ENCODE results near the gene BMF.
"Not testable (repeated sequence)": the region's sequence is repeated elsewhere in the genome, so short reads cannot be mapped to it uniquely, and the experiment has no call there.

Gene BMF

GRCh38 chr15:40108855-40109735 lies at the start of gene BMF:
TSS of gene BMF (minus strand) at chr15:40108879. CDS start at chr15:40106086, 2,793 bp downstream.
- peak; percentile 96 for DNase-seq (ENCODE audit: low read depth)

GRCh38 chr15:40157778-40158447 lies 49.2 kb upstream of the BMF start:
- DNase-seq (ENCODE audit: low read depth): no peak

DNA sequence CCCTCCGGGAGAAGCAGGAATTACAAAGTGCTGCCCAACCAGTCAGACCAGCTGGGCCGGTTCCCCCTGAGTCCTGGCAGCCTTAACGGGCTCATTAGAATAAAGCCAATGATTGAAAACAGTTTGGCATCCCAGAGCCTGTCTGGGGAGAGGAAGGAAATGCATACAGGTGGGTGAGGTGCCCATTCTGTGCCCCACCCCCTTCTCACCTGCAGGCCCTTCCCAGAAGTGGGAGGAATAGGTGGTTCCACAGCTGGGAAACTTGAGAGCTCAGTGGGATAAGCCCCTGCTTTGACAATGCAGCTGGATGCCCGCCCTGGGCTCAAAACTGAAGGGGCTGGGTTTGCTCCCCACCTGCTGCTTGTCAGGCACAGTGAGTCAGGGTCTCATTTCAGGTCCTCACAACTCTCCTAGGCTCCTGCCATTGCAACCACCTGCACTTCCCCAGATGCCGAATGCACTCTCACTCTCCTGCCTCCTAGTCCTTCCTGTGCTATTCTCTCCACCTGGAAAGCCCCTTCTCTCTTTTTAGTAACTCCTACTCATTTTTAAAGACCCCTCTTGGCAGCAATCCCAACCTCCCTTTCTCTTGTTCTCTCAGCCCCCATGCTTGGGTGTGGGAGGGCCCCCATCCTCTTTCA lies 46.7 kb upstream of the BMF start:
- DNase-seq (ENCODE audit: low read depth): no peak

- not testable (repeated sequence) for DNase-seq (ENCODE audit: low read depth)
These were observed 46.1 kb upstream of the BMF start for GRCh38 chr15:40154821-40155220.

GRCh38 chr15:40151991-40152390 lies 43.3 kb upstream of the BMF start:
- DNase-seq (ENCODE audit: low read depth): no peak

- DNase-seq (ENCODE audit: low read depth): no peak
These were observed 42.8 kb upstream of the BMF start for GRCh38 chr15:40151499-40151898.

DNA sequence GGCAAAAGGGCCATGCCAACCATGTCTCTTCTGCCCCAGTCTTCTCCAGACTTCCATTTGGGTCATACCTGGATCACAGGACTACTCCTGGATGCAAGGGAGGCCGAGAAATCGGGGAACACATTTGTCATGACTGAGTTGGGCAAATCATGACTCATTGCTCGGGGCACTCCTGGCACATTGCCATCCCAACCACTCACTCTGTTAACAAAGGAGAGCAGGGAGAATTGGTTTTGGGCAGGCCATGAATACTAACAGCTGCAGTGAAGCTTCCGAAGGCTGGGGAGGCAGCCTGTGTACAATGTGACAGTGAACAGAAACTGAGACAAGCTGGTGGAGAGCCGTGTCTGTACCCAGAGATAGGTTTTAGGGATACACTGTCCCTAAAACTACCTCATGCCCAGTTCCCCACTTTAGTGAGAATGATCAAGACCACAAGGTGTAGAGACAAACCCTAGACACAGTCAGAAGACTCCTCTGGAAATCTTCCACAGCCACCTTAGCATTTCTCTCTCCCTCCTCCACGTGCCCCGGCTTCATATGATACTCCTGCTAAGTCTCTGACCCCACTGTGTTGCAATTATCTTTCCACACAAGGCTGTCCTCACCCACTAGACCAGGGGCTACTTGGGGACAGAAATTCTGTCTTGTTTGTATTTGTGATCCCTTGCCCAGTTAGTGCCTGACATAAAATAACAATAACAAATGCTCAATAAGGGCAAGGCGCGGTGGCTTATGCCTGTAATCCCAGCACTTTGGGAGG lies 41.7 kb upstream of the BMF start:
- DNase-seq (ENCODE audit: low read depth): no peak

- no peak for DNase-seq (ENCODE audit: low read depth)
These were observed 40.7 kb upstream of the BMF start for GRCh38 chr15:40149339-40149738.

DNA sequence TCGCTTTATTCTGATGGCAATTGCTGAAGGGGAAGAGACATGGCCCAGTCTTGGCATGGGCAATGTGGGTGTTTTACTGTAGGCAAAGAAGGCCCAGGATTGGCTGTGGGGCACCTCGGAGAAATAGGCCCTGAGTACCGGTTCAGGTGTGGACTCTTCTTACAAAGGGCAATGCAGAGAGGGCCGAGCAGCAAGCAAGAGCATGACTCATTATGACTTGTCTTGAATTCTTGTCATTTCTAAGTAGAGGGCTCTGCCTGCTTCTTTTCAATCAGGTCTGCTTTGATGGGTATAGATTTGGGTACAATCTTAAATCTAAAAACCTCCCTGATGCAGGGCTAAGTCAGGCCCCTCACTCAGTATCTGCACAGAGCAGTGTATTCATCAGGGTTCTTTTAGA lies 37.4 kb upstream of the BMF start:
- DNase-seq (ENCODE audit: low read depth): no peak

- no peak for DNase-seq (ENCODE audit: low read depth)
These were observed 33.7 kb upstream of the BMF start for GRCh38 chr15:40142428-40142827.

DNA sequence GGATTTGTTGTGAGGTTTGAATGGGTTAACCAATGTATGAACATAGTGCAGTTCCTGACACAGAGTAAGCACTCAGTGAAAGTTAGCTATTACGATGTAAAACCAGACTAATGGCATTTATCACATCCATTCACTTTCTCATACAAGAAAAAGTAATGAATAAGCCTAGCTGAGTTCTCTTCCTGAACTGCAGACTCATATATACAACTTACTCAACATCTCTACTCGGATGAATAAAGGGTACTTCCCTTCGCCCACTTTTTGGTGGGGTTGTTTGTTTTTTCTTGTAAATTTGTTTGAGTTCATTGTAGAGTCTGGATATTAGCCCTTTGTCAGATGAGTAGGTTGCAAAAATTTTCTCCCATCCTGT lies 29.5 kb upstream of the BMF start:
- DNase-seq (ENCODE audit: low read depth): not testable (repeated sequence)

- DNase-seq (ENCODE audit: low read depth): no peak
These were observed 28.9 kb upstream of the BMF start for GRCh38 chr15:40137303-40138200.

DNA sequence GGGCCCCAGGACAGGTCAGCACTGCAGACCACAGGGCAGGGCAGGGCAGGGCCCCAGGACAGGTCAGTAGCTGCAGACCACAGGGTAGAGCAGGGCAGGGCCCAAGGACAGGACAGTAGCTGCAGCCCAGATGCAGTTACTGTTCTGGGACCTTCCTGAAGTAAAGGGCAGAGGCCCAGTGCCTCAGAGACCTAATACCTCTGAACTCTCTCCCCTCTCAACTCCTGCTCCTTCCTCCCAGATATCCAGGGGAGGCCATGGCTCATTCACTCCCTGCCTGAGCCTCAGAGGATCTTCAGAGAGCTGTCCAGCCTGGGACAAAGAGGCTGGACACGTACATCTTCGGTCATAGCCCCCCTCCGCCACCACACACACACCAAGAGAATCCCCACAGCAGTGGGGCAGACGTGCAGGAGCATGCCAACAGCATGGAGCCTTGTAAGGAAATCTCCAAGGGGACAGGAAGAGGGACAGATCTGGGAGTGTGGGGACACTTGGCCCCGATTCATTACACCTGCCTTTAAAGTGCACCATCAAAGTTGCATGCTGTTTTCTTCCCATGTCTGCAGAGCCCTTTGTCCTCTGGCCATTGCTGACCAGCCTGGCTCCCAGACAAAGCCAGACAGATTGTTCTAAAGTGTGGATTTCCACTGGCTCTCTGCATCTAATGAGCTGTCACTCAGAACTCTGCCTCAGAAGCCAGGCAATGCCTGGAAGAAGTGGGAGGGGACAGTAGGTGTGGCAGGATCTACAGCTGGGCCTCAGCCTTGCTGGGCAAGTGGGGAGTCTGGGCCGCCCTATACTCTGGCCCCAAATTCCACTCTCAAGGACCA lies 28.0 kb upstream of the BMF start:
- no peak for DNase-seq (ENCODE audit: low read depth)

DNA sequence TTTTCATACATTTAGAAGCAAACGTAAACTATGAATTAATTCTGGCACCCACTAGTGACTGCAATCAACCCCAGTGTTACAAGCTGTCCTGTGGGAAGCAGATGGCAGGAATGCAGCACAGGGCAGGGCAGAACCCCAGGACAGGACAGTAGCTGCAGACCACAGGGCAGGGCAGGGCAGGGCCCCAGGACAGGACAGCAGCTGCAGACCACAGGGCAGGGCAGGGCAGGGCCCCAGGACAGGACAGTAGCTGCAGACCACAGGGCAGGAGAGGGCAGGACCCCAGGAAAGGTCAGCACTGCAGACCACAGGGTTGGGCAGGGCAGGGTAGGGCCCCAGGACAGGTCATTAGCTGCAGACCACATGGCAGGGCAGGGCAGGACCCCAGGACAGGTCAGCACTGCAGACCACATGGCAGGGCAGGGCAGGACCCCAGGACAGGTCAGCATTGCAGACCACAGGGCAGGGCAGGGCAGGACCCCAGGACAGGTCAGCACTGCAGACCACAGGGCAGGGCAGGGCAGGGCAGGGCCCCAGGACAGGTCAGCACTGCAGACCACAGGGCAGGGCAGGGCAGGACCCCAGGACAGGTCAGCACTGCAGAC lies 27.3 kb upstream of the BMF start:
- DNase-seq (ENCODE audit: low read depth): not testable (repeated sequence)

DNA sequence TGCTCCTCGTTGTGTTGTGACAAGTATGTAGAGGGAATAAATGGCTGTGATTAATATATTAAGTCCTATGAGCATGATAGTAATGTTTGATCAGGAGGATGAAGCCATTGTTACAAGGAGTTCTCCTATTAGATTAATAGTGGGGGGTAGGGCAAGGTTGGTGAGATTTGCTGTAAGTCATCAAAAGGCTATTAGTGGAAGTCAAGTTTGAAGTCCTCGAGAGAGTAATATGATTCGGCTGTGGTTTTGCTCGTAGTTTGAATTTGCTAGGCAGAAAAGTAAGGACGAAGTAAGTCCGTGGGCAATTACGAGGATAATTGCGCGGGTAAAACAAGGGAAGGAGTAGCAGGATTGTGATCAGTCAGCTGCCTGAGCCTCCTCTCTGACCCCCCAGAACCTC lies 26.2 kb upstream of the BMF start:
- no peak for DNase-seq (ENCODE audit: low read depth)

DNA sequence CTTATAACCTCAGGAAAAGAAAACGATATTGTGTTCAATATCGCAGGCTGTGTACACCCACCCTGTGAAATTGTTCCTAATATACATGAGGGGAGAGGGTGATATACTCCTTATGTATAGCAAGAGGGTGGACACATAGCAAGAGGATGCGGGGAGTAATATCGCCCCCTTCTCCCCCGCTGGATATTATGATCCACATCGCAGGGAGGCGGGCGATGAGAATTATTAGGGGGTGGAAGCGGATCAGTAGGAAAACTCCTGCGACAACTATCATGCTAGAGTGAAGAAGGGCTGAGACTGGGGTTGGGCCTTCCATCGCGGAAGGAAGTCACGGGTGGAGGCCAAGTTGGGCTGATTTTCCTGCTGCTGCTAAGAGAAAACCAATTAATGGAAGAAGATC lies 24.9 kb upstream of the BMF start:
- no peak for DNase-seq (ENCODE audit: low read depth)

- DNase-seq (ENCODE audit: low read depth): no peak
These were observed 22.3 kb upstream of the BMF start for GRCh38 chr15:40130799-40131502.

- no peak for DNase-seq (ENCODE audit: low read depth)
These were observed 21.4 kb upstream of the BMF start for GRCh38 chr15:40130118-40130517.

Data from activated T-cell treated with anti-CD3 and anti-CD28 coated beads for 48 hours (primary cell).